Peyer's patch (tissue), 4 donors: ENCODE measurements around the gene DGCR6L.
"Not testable (repeated sequence)": the region's sequence is repeated elsewhere in the genome, so short reads cannot be mapped to it uniquely, and the experiment has no call there.

ENCODE experiments used
- POLR2A ChIP-seq, 2 donors: fragments of 450-650 bp; IDR thresholded peaks; one replicate each; pipeline ENCODE4 v1.5.1; 2017; ENCODE audit warnings: antibody characterized with exemption in 2 of 2, mild to moderate bottlenecking in 2 of 2, moderate library complexity in 2 of 2
- TF ChIP-seq, protein P1 (sequence below), 6 experiments: fragments of 450-650 bp in 4 of 6; fragments of 200-600 bp in 2 of 6; sonication (generic) in 1 of 6; IDR thresholded peaks; one replicate each; pipeline ENCODE4 v1.5.1; 2017 to 2019; ENCODE audit warnings: antibody characterized with exemption in 6 of 6, mild to moderate bottlenecking in 3 of 6, moderate library complexity in 1 of 6

DNA sequence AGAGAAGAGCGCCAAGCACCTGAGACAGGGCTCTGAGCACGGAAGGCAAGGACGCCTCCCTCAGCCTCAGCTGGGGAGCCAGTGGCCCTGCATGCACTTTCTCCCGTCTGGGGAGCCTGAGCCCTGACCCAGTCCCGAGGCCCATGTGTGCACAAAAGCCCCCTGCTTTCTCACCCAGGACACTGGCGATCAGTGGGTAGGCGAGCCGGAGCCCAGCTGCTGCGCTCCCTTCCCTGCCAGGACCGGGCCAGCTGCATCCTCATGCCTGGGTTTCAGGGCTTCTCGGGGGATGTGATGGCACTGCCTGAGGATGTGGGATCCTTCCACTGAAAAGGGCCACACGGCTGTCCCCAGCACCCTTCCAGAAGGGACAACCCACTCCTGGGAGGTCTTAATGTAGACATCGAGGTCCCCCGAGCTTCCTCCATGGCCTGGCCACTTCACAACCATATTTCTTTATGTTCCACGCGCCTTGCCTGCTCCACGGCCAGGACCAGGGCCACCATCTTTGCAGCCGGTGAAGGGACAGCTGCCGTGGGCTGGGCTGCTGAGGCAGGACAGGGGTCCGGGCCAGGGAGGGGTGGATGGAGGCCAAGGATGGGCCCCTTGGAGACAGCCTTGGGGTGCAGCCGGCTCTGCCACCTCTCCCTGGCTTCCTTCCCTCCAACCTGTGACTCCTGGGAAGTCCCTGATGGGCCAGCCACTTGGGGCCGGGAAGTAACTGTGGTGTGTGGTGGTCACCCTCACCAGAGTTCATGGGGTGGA lies 41.0 kb downstream of the DGCR6L start:
- TF ChIP-seq, protein P1, sequence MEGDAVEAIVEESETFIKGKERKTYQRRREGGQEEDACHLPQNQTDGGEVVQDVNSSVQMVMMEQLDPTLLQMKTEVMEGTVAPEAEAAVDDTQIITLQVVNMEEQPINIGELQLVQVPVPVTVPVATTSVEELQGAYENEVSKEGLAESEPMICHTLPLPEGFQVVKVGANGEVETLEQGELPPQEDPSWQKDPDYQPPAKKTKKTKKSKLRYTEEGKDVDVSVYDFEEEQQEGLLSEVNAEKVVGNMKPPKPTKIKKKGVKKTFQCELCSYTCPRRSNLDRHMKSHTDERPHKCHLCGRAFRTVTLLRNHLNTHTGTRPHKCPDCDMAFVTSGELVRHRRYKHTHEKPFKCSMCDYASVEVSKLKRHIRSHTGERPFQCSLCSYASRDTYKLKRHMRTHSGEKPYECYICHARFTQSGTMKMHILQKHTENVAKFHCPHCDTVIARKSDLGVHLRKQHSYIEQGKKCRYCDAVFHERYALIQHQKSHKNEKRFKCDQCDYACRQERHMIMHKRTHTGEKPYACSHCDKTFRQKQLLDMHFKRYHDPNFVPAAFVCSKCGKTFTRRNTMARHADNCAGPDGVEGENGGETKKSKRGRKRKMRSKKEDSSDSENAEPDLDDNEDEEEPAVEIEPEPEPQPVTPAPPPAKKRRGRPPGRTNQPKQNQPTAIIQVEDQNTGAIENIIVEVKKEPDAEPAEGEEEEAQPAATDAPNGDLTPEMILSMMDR (IDR thresholded peaks at IDR 0.05), result not testable (repeated sequence)
- not testable (repeated sequence) for TF ChIP-seq POLR2A (IDR thresholded peaks at IDR 0.05)
